ENCODE data around the gene STAT3. TPM values are rescaled to one million over a fixed set of nuclear protein-coding genes. Genes with fewer than 3 reads are reported as not detected.

STAT3 gene
- total RNA-seq, 2 donors from 2014 or later, result 105 to 150 TPM

DNA sequence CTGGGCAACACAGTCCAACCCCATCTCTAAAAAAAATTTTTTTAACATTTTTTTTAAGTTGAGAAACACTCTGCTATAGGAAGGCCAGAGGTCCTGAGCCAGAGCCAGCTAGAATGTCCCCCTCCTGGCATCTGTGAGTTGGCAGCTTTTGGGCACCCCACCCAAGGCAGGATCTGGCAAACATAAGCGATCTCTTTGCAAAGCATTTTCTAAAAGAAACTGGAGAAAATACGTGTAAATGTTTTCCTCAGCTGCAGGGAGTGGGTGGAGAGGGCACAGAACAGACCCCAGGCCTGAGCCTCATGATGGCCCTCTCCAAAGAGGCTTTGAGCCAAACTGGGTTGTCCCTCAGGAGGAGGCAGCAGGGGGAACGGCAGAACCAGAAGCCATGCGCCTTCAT lies 23.1 kb upstream of the STAT3 start:
- Histone ChIP-seq H3K4me3 (no peak overlapping the region), H3K4me1 (peaks cover 3 to 93% of the 10 kb centered on the region in 2 donors), H3K27me3 (no peaks in the 10 kb centered on the region), H3K36me3 (peaks cover 7% of the 10 kb centered on the region), H3K27ac (peak overlapping the region; percentile 77 to 90), H3K9me3 (no peaks in the 10 kb centered on the region)
- no peak for DNase-seq (ENCODE audit: low spot score)
- TF ChIP-seq, protein P1, sequence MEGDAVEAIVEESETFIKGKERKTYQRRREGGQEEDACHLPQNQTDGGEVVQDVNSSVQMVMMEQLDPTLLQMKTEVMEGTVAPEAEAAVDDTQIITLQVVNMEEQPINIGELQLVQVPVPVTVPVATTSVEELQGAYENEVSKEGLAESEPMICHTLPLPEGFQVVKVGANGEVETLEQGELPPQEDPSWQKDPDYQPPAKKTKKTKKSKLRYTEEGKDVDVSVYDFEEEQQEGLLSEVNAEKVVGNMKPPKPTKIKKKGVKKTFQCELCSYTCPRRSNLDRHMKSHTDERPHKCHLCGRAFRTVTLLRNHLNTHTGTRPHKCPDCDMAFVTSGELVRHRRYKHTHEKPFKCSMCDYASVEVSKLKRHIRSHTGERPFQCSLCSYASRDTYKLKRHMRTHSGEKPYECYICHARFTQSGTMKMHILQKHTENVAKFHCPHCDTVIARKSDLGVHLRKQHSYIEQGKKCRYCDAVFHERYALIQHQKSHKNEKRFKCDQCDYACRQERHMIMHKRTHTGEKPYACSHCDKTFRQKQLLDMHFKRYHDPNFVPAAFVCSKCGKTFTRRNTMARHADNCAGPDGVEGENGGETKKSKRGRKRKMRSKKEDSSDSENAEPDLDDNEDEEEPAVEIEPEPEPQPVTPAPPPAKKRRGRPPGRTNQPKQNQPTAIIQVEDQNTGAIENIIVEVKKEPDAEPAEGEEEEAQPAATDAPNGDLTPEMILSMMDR (IDR thresholded peaks at IDR 0.05), result no peak

DNA sequence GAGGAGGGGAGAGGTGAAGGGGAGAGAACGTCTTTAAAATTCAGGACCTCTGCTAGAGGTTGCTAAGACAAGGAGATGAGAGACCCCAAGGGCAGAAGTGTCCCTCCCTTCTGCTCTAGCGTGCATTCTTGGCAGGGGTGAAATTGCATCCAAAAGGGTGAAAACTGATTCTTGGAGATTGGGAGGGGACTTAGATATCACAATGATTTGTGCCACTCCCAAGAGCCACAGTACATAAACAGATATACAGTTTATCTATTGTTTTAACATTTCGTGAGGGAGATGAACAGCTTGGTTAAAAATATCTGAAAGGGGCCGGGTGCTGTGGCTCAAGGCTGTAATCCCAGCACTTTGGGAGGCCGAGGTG lies 22.1 kb upstream of the STAT3 start:
- Histone ChIP-seq H3K9me3 (no peaks in the 10 kb centered on the region), H3K4me1 (peaks cover 3 to 92% of the 10 kb centered on the region in 2 donors), H3K36me3 (peaks cover 8% of the 10 kb centered on the region), H3K27ac (peak overlapping the region; percentile 77 to 90), H3K27me3 (no peaks in the 10 kb centered on the region), H3K4me3 (no peak overlapping the region)
- TF ChIP-seq, protein P1 (IDR thresholded peaks at IDR 0.05), result no peak
- no peak for DNase-seq (ENCODE audit: low spot score)

DNA sequence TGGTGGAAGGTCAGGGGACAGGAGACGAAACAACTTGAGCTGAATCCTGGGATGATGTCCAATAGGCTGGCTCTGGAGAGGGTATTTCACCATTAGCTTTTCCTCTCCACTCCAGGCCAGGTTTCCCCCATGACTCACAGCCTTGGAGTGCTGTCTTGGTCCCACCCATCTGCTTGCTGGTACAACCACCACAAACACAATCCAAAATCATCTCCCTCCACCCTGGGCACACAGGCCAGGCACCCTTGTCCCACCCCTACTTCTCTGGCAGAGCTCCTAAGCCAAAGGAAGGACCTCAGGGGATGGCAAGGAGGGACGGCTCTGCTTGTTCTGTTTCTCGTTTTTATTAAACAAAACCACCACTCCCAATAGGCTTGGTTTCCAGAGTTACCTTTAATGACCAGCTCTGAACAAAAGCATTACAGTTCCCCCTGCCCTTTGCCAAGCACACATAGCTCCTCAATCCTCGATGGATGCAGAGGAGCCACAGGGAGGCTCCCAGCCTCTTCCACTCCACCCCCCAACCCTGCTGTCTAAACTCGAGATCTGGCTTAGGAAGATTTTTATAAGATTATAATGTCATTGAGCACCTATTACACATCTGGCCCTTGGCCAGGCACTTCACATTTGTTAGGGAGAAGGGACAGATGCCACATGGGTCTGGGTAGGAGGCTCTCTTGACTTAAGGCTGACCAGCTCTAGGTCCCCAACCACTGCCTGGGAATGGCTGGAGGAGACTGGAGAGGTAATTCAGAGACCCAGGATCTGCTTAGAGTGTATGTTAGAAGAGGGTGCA lies 21.5 kb upstream of the STAT3 start:
- peak; percentile 92 for DNase-seq (ENCODE audit: low spot score)
- Histone ChIP-seq H3K4me3 (no peak overlapping the region), H3K36me3 (peaks cover 13% of the 10 kb centered on the region), H3K27me3 (no peaks in the 10 kb centered on the region), H3K9me3 (no peaks in the 10 kb centered on the region), H3K4me1 (peaks cover 0 to 92% of the 10 kb centered on the region in 2 donors), H3K27ac (peak overlapping the region; percentile 77 to 90)
- TF ChIP-seq, protein P1 (IDR thresholded peaks at IDR 0.05), result no peak

DNA sequence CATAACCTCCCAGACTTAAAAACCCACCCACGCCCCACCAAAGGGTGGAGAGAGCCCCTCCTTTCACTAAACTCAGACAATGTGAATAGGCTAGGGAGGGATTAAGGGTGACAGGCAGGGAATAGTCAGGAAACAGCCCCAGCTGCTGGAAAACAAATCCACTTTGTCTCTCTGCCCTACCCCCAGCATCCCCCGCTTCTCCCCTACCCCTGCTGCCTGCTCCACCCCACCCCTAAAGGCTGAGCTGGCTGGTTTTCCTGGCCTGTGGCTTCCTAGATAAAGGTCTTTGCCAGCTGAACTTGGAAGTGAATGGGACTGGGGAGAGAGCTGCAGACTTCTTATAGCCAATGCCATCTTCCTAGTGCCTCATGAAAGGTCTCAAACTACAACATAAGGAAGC lies 19.8 kb upstream of the STAT3 start:
- no peak for DNase-seq (ENCODE audit: low spot score)
- Histone ChIP-seq H3K4me3 (no peak overlapping the region), H3K4me1 (peaks cover 0 to 91% of the 10 kb centered on the region in 2 donors), H3K27me3 (no peaks in the 10 kb centered on the region), H3K27ac (peak overlapping the region; percentile 77 to 90), H3K9me3 (no peaks in the 10 kb centered on the region), H3K36me3 (peaks cover 30% of the 10 kb centered on the region)
- TF ChIP-seq, protein P1 (IDR thresholded peaks at IDR 0.05), result no peak

DNA sequence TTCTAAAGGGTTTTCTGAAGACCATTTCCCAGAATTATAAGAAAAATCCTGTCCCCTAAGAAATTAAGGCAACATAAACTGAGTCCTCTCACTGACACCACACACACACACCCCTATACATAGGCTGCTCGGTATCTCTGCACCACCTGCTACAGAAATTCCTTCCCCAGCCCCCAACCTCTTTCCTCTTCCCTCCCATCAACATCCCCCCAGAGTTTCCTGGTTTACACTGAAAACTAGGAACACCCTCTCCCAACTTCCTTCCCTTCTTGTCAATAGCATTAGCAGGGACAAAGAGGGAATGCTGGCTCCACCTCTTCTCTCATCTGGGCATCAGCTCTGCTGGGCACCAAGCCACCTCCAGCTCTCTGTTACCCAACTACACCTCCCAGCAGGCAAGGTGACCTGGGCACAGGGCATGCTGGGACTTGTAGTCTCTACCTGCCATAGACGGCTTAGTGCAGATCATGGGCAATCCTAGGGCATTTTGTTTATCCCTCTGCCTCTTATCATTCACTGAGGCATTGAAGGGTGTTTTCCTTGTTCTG lies 19.1 kb upstream of the STAT3 start:
- peaks cover 0 to 91% of the 10 kb centered on the region in 2 donors for H3K4me1 ChIP-seq
- no peaks in the 10 kb centered on the region for H3K27me3 ChIP-seq
- peak; percentile 89 for DNase-seq (ENCODE audit: low spot score)
- H3K27ac ChIP-seq, result peak overlapping the region; percentile 77 to 90
- peak overlapping the region in 1 of 2 donors; percentile 1 for H3K4me3 ChIP-seq
- no peaks in the 10 kb centered on the region for H3K9me3 ChIP-seq
- H3K36me3 ChIP-seq, result peaks cover 37% of the 10 kb centered on the region
- TF ChIP-seq, protein P1 (IDR thresholded peaks at IDR 0.05), result no peak

Measured in right atrium auricular region (tissue), 2 donors.